ENCODE measurements around the gene VILL. TPM values are rescaled to one million over a fixed set of nuclear protein-coding genes. Genes with fewer than 3 reads are reported as not detected.
"Not testable (repeated sequence)": the region's sequence is repeated elsewhere in the genome, so short reads cannot be mapped to it uniquely, and the experiment has no call there.

Gene VILL
- total RNA-seq, 1 donor from 2014 or later = 7.9 TPM

DNA sequence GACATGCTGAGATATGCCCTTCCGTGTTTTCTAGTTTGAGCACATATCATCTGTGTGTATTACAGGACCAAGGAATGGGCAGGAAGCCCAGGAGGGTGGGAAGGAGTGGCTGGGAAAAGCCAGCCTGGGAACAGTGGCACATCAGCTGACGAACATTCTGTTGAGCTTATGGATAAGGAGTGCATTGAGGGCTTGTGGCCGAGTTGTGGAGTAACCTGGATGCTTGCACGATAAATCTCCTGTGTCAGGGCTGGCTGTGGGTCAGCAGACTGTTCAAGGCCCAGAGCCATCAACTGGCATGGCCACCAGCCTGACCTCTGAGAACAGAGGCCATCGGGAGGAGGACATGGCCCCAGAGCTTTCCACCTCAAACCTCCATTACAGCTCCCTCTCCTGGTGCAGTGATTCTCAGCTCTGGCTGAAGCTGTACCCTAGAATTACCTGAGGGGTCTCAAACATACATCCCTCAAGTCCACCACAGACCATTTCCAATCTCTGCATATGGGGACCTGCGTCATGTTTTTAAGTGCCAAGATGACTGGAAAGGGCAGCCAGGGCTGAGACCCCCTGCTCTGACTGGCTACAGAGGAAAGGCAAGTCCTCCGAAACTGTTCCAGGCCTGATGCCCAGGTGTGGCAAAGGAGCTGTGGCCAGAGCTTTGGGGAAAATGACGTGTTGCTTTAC, 4.8 kb upstream of the VILL start:
- DNase-seq (ENCODE audit: low read depth) = peak; percentile 87

DNA sequence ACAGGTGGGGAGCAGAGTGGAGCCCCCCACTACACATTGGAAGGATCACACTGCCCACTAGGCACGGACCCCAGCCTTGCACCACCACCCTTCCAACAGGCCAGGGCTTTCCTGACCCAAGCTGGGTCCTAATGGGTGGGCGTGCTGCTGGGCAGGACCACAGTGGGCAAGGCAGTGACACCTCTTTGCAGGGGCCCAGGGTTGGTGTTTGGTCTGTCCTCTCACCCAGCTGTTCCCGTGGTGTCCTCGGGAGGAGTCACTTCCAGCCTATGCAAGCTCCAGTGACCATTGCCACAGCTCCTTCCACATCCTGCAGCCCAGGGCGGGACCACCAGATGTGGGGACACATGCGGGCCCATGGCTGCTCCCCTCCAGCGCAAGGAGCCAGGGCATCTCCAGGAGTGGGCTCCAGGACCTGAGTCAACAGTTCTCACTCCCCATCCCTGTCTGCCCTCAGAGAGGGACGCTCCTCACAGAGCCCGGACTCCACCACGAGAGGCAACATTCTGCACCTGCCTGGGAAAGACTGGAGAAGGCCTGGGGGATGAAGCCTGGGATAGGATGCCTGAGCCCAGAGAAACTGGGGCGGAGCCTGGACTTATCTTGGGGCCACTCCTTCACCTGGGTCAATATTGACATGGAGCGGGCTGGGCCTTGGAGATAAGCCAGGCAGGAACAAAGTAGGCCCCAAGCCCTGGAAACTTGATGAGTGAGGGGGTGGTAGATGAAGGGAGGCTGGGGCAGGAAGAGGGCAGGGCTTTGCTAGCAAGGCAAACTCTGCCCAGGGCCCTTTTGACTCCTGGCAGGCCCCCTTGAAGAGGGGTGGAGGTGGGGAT, 3.9 kb upstream of the VILL start:
- DNase-seq (ENCODE audit: low read depth) = peak; percentile 52

DNA sequence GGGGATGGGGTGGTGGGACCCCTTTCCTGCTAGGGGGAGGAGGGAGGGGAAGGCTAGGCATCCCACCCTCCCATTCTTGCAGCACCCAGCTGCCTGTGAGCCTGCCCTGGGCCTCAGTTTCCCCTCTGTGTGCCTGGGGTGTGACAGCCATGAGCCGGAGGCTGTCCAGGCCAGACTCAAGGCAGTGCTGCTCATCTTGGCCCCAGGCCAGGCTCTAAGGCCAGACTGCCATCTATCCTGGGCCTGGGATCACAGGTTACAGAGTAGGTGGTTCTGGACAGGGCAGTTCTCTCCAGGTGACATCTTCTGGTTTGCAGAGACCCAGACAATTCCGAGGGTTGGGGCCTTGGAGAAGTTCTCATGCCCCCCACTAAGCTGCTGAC, 3.3 kb upstream of the VILL start:
- DNase-seq (ENCODE audit: low read depth) = no peak

DNA sequence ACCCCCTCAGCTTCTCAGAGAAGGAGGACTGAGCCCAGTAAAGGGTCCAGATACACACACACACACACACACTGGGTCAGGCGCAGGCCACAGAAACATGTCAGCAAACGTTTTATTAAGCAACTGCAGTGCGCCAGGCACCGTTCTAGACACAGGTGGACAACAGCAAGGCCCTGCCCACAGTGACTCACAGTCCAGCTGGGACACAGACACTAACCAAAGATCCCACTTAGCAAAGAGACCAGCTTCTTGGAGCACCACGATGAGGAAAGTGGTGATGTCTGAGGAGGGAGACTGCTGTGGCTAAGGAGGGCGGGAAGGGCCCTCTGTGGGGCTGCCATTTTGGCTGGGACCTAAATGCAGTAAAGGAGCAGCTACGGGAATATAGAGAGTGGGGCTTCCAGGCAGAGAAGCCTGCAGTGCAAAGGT, 2.8 kb upstream of the VILL start:
- peak; percentile 71 for DNase-seq (ENCODE audit: low read depth)

DNA sequence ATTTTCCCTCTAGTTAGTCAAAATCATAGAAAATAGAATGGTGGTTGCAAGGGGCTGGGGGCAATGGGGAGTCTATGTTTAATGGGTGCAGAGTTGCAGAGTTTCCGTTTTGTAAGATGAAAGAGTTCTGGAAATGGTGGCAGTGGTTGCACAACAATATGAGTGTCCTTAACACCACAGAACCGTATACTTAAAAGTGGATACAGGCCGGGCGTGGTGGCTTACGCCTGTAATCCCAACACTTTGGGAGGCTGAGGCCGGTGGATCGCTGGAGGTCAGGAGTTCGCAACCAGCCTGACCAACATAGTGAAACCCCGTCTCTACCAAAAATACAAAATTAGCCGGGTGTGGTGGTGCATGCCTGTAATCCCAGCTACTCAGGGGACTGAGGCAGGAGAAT, 2.2 kb upstream of the VILL start:
- not testable (repeated sequence) for DNase-seq (ENCODE audit: low read depth)

DNA sequence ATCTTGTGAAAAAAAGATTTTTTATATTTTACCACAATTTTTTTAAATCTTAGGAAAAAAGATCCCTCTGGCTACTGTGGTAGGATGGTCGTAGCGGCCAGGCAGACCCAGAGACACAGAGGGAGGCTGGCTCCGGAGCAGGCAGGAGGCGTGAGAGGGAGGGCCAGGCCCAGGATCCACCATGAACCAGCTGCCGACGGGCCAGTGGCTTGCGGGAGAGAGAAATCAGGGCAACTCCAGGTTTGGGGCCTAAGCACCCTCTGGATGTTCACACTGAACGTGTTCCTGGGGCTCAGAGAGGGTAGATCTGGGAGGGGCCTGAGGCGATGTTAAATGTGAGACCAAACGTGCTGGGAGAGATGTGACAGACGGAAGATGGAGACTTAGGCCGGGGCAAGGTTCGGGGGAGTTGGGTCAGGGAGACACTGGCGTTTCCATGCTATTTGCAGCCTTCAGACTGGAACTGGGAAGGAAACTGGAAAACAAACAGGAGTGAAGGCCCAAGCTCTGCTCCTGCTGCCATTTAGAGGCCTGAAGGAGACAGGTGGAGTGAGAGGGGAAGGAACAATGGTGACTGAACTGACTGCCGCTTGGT, 1.6 kb upstream of the VILL start:
- DNase-seq (ENCODE audit: low read depth) = no peak

DNA sequence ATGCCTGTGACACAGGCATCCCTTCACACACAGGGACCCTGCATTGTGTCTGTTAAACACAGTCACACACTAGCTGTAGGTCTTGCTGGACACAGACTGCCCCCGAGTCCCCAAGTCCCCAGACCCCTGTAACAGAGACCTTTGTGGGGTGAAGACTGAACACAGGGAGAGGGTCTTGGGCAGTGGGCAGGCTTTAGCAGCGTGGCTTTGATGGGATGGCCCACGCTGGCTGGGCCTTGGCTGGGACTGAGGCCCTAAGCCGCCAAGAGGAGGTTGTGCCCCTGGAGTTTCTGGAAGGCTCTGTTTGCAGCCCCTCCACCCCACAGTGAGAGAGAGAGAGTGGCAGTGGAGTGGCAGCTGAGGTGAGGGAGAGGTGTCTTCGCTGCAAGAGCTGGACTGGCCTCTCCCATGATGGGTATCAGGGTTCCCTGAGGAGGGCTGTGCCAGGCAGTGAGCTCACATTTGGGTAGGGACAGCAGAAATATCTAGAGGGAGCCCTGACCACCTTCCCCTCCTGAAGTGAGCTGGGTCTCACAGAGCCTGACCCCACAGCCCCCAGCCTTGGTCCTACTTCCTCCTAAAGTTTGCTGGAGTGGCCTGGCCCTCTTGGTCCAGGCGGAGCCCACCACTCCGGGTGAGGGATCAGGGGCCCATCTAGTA, 635 bp upstream of the VILL start:
- DNase-seq (ENCODE audit: low read depth) = no peak

DNA sequence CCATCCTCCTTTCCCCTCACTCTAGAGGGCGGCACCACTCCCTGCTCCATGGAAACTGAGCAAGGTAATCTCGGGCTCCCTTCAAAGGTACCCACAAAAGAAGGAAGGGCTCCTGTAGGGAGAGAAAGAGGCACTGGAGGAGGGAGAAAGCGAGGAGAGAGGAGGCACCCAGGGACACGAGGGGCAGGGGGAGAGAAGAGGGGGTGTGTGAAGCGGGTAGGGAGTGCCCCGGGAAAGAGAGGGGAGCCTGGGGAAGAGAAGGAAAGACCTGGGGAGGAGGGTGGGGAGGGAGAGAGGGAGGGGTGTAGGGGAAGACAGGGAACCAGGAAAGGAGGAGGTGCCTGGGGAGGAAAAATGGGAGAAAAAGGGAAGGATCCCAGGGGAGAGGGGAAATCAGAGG, 523 bp downstream of the VILL start:
- no peak for DNase-seq (ENCODE audit: low read depth)

DNA sequence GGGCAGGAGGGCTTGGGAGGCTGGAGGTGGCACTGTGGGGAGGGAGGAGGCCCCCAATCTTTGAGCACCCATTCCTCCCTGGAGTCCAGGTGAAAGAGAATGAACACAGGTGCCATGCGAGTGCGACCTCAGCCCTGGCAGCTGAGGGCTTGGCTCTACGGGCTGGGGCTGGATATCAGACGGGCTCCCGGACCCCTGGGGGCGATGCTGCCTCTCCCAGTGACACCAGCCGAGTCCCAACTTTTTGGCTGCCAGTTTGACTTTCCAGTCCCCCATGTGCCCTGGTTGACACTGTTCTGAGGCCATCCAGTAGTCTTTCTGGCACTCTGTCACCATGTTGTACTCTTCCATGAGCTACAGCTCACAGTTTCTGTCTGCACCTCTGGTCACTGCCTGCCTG, 1.2 kb downstream of the VILL start:
- DNase-seq (ENCODE audit: low read depth) = no peak

DNA sequence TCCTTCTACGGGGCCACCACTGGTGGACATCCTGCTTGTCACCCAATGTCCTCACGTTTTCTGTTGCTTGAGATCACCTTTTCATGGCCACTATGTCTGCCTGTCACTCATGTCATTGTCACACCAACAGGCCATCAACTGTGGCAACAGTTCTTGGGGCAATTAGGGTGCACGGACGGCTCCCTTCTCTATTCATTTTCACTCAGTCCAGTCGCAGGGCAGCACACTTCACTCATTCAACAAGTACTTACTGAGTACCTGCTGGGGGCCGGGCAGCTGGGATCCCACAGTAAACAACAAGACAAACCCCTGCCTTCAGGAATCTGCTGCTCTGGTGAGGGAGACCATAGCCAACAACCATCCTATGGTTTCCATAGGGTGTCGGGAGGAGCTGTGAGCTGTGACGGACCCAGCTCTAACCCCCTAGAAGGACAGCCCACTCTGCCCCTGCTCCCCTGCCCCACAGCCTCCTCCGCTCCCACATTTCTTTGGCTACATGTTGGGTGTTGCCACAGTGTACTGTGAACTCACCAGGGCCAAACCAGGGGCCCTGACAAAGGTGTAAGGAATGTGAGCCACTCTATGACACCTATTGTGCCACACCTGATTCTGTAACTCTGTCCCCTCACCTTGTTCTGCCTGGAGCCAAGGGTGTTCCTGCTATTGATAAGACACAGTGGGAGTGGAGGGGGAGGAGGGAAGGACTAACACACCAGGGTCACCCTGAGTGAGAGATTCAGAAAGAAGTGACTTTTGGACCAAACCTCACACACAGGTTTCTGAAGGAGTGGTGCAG, 1.9 kb downstream of the VILL start:
- no peak for DNase-seq (ENCODE audit: low read depth)

DNA sequence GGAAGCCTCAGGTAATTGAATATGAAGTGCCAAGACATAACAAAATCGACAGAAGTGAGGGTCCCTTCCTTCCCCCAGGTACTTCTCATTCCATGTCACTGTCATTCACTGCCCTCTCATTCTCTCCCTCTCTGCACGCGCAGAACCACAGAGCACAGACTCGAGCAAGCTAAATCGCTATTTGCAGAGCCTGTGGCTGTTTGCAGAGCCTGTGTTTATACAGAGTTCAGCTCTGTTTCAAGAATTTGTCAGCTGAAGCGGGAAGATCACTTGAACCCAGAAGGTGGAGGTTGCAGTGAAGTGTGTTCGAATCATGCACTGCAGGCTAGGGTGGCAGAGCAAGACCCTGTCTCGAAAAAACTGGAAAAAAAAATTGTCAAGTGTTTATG, 2.5 kb downstream of the VILL start:
- DNase-seq (ENCODE audit: low read depth) = no peak

DNA sequence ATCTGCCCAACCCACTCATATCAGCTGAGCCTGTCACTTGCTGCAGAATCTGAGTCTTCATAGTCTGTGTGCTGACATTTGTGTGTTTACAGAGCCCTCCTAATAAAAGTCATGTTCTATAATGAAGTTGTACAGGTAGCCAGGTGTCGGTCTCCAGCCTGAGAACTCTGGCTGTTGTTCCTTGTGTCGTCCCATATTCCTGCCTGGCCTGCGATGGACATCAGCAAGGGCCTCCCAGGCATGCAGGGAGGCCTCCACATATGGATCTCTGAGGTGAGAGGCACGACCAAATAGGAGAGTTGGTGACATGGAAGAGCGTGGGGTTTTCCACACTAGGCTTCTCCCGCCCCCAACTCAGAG, 2.9 kb downstream of the VILL start:
- no peak for DNase-seq (ENCODE audit: low read depth)

DNA sequence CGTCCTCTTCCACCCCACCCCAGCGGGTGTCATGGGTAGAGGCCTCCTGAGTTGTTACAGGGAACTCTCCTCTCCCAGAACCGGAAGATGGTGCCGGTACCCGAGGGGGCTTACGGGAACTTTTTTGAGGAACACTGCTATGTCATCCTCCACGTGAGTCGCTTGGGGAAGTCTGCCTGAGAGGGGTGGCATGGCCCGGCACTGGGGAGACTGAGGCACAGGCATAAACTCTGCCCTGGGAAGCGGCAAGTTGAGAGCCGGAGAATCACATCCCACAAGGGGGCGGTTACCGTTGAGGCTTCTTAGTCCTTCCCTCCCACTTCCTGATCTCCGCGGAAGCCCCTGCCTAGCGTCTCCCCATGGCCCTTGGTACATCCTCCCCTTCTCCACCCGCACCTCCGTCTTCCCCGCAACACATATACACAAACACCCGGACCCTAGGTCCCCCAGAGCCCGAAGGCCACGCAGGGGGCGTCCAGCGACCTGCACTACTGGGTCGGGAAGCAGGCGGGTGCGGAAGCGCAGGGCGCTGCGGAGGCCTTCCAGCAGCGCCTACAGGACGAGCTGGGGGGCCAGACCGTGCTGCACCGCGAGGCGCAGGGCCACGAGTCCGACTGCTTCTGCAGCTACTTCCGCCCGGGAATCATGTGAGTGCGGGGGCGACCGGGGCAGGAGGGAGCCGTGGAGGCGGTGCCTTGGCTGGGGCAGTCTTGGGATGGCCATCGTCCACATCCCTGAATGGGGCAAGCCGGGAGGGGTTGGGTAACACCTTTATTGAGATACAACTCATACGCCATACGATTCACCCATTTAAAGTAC, 3.4 kb downstream of the VILL start:
- DNase-seq (ENCODE audit: low read depth) = peak; percentile 75

DNA sequence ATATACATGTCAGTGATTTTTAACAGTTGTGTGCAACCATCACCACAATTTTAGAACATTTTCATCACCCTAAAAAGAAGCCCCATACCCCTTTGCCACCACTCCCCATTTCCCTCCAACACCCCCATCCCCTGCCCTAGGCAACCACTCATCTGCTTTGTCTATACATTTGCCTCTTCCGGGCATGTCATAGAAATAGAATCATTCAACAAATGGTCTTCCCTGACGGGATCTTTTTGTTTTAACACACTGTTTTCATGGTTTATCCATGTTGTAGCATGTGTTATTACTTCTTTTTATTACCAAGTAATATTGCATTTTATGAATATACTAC, 4.0 kb downstream of the VILL start:
- no peak for DNase-seq (ENCODE audit: low read depth)

DNA sequence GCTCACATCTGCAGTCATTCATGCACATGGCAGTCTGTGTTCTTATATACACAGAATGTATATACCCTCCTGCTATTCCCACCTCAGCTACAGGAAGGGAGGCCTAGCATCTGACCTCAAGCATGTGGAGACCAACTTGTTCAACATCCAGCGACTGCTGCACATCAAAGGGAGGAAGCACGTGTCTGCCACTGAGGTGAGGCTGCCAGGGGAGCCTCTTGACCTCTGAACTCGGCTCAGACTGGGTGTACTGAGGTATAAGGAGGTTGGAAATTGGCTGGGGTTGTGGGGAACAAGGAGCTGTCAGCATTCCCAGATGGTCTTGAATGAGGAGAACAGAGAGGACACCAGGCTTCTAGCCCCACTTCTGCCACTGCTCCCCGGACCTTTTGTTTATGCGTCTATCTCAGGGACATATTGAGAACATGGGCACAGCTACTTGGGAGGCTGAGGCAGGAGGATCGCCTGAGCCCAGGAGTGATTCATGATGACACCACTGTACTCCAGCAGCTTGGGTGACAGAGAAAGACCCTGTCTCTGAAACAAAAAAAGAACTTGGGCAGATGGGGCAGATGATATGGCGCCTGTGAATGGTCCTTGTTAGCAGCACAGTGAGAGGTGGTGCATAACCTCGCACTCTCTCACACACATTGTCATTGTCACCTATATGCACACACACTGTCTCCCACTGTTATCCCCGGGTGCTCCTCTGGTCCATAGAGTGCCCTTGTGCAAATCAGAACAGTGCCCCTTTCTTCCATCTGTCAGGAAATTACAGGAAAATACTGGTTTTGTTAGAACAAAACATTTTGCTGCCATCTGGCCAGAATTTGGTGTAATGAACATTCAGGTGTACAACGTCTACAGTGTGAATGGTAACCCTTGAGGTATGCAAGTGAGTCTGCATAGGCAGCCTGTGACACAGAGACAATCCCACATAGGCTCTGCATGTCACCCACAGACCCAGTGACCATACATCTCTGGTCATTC, 5.4 kb downstream of the VILL start:
- DNase-seq (ENCODE audit: low read depth) = no peak

DNA sequence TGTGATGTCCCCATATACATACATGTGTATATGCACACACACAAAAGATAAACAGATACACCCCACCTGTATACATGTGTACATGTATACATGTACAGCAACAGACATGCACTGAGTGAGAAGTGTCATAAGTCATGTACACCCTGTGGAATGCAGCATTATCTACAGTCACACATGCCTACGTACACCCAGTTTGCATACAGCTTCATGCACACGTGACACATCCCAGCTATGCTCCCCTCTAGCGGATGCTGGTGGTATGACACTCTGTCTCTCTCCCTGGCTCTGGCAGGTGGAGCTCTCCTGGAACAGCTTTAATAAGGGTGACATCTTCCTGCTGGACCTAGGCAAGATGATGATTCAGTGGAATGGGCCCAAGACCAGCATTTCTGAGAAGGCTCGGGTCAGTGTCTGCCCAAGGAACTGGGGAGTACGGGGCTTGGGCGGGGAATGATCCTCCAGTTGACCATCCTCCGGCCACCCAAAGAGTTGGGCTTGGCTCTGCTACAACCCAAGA, 6.3 kb downstream of the VILL start:
- peak; percentile 79 for DNase-seq (ENCODE audit: low read depth)

DNA sequence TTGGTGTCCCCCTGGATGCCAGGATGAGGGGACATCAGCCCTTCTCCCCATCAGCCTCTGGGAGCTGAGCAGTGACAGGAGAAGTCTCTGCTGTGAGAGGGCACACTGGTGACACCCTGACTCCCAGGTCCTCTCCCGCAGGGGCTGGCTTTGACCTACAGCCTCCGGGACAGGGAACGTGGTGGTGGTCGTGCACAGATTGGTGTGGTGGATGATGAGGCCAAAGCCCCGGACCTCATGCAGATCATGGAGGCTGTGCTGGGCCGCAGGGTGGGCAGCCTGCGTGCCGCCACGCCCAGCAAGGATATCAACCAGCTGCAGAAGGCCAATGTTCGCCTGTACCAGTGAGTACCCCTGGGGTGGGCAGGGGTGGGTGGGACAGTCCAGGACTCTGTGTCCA, 6.8 kb downstream of the VILL start:
- no peak for DNase-seq (ENCODE audit: low read depth)

DNA sequence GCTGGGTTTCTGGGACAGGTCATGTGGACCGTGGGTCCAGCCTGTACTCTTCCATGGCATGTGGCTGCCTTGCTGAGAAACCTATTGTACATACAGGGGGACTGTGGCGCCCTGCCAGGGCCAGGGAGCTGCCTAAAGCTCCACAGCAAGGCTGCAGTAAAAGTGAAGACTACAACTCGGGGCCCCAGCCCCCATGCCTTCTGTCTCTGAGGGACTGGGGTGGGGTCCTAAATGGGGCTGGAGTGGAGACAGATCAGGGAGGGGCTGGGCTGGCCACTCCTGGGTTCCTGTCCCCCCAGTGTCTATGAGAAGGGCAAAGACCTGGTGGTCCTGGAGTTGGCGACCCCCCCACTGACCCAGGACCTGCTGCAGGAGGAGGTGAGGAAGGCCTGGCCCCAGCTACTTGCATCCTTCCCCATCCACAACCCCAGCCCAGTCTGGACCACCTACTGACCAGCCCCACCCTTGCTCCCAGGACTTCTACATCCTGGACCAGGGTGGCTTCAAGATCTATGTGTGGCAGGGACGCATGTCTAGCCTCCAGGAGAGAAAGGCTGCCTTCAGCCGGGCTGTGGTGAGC, 7.3 kb downstream of the VILL start:
- no peak for DNase-seq (ENCODE audit: low read depth)

DNA sequence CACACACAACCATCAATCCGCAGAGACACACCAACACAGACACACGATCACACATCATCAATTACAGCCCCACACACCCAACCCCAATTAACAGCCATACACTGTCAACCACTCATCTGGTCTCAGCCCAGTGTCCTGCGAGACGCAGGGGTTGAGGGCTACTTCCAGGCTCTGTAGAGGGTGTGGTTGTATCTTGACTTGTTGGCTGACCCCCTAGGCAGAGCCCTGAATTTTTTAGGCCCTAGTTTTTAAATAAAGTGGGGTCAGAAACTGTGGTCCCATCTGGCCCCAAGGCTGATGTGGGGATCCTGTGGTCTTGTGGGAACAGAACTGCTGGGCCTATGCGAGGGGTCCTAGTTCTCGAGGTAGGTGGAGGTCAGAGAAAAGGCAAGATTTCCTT, 9.2 kb downstream of the VILL start:
- no peak for DNase-seq (ENCODE audit: low read depth)
